ENCODE measurements around the gene COL9A3. TPM values are rescaled to one million over a fixed set of nuclear protein-coding genes. Genes with fewer than 3 reads are reported as not detected.

COL9A3 gene
- total RNA-seq, 1 donor from 2014 or later = 0.99 TPM

DNA sequence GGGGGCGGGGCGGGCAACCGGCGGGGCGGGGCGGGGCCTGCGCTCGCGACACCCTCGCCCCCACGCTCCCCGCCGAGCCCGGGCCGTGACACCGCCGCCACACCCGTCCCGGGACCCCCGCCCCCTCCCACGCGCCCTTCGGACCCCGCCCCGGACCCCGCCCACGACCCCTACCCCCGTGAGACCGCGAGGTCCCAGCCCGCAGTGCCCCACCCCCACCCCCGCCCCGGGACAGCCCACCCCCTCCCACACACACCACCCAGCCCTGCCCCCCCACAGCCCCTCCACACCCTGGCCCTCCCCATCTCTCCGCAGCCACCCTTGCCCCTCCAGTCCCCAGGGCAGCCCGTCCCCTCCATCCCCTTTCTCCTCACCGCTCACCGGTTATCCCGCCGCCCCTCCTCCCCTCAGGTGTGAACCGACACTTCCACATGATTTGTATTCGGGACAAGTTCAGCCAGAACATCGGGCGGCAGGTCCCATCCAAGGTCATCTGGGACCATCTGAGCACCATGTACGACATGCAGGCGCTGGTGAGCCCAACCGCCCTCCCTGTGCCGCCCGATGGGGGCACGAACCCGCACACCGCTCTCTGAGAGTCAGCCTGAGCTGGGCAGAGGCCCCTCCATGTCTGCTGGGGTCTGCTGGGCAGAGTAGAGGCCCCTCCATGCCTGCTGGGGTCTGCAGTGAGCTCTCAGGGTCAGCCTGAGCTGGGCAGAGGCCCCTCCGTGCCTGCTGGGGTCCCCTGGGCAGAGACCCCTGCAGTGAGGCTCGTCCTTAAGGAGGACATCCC lies 20.0 kb upstream of the COL9A3 start:
- DNase-seq (ENCODE audit: low read depth in 2 of 2) = no peak

GRCh38 chr20:62797671-62798532 lies 18.9 kb upstream of the COL9A3 start:
- no peak for DNase-seq (ENCODE audit: low read depth in 2 of 2)

DNA sequence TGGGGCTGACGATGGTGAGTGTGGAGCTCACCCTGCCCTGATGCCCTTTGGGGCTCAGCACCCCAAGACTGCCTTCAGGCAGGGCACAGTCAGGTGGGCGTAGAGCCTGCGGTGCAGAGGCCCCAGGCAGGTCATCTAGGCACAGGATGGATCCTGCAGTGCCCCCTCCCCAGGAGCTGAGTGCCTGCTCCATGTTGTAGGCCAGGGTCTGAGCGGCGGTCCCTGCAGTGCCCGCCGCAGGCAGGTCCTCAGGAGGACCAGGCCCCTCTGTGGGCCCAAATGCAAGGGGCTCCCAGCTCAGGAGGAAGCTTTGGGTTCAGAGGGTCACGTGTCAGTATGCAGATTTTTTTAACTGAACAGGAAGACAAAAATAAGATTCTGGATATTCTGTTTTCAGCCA lies 17.8 kb upstream of the COL9A3 start:
- no peak for DNase-seq (ENCODE audit: low read depth in 2 of 2)

- DNase-seq (ENCODE audit: low read depth in 2 of 2) = no peak
Observed at GRCh38 chr20:62799459-62799858, 17.4 kb upstream of the COL9A3 start.

DNA sequence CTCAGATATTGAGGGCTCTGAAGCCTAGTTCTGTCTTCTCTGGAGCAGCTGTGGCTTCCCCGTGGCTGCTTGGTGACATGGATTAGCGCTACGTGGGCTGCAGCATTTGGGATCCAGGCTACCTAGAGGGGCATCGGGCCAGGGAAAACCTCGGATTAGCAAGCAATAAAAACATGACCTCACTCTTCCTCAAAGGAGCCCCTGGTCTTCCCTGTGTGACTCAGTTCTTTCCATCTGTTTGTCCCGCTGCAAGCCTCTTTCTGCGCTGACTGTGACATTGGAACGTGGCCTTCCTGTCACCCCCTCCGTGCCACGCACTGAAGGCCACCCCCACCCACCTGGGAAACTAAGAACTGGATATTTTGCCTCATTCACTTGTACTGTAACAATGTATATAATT lies 17.0 kb upstream of the COL9A3 start:
- DNase-seq (ENCODE audit: low read depth in 2 of 2) = peak in 1 of 2 donors; percentile 29

DNA sequence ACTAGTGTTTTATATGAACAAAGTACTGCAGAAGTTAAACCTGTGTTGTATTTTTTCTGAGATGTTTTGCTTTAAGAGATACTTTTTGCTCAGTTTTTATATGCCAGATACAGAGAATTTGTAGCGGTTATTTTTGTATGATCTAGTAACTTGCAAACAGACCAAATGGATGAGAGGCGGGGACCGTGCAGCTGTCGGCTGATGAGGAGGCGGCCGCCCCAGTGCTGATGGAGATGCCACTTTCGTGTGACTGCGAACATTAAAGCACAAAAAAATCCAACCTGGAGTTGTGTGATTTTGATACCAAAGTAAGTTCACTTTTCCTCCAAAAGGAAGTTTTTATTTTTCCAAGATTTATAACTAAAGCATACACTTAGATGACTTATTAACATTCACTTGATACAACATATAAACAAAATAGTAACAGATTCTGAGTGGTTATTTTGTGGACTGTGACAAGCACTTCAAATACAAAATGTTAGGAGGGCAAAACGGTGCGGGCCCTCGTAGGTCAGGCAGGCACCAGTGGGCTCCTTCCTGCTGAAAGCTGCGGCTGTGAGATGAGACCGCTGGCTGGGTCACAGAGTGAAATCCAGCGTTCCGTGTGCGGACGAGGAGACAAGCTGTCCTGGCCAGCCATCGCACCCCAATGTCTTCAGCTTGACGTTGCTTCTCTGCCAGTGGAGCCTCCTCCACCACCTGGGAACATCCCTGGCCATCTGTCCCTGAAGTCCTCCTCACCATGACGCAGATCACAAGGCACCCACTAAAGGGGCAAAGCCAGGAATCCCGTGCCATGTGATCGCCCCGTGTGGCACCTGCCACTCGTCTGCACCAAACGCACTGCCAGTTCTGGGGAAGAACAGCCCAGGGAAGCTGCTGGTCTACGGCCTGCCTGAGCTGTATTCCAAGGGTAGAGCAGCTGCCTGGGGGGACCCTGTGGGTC lies 16.3 kb upstream of the COL9A3 start:
- DNase-seq (ENCODE audit: low read depth in 2 of 2) = no peak

DNA sequence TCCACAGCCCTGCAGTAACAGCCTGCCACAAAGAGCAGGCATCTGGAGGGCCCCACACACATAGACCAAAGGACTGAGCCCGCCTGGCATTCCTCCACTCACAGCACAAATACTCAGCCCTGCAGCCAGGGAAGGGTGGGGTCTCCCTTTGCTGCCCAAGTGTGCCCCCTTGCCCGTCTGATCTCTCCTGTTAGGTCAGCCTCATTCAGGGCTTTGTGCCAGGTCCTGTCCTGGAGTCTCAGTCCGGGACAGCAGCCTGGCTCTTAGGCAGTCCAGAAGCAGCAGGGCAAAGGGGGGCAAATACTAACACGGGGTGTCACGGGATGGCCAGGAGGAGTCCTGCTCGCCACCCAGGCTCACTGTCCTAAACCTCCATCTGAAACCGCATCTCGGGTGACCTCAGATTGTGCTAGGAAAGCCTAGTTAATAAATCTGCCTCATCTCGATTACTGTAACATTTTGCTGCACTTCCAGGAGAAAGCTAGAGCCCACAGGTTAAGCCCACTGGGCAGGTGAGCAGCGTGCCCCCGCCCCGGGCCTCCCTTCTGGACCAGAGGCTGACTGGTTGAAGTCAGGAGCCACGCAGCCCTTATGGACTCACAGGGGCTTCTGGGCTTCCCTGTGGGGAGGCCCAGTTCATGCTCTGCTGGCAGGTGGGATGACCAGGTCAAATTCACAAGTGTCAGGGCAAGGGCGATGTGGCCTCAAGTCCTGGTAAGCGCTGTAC lies 15.4 kb upstream of the COL9A3 start:
- DNase-seq (ENCODE audit: low read depth in 2 of 2) = no peak

DNA sequence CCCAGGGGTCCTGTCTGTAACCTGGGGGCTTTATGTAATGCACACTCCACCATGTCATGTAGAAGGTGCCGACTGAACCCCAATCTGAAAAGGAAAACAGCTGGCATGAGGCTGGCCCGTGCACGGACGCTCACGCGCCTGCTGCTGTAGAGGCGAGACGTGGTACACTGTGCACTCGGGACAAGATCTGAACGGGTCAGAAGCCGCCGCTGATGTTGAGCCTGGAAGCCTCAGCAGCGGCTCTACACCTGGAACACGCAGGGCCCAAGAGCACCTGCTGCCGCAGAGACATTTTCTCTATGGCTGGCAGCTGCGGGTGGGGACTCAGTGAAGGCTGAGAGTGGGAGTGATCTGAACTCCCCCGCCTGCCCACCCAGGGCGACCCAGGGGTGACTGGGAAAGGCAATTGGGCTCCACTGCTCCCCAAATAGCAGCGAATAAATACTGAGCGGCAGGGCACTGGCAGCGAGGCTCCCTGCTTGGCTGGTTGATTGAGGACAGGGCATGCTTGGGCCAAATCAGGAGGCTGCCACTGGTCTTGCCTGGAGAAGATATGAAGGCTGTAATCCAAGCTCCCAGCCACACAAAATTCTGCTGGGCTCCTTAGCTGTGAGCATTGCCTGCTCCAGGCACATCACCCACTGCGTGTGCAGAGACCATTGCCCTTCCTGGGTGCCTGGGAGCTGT lies 14.7 kb upstream of the COL9A3 start:
- no peak for DNase-seq (ENCODE audit: low read depth in 2 of 2)

DNA sequence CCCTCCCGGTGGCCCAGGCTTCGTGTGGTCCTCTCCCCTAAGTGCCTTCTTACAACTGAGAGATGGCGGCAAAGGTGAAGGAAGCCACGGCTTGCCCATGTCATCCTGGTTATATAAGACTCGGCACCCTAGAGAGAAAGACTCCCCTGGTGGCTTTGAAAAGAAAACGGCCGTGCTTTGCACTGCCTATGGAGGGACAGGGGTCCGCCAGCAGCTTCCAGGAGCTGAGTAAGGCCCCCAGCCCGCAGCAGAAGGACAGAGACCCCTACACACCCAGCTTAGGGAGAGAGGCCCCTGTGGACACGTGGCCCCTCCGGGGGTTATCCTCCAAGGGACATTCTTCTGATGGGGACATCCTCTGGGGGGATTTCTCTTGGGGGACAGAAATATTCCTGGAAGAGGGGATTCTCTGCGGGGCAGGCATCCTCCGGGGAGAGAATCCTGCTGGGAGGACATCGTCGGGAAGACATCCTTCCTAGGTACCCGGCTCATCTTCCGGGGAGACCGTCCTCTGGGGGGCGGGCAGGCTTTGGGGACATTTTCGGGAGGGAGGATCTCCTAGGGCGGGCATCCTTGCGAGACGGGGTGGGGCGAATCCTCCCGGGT lies 12.7 kb upstream of the COL9A3 start:
- no peak for DNase-seq (ENCODE audit: low read depth in 2 of 2)

- peak; percentile 67 to 76 for DNase-seq (ENCODE audit: low read depth in 2 of 2)
Observed at GRCh38 chr20:62804627-62805154, 12.2 kb upstream of the COL9A3 start, which contains the start of gene OGFR. Gene OGFR (plus strand): TSS chr20:62804835. CDS start chr20:62804860, 25 bp downstream.

DNA sequence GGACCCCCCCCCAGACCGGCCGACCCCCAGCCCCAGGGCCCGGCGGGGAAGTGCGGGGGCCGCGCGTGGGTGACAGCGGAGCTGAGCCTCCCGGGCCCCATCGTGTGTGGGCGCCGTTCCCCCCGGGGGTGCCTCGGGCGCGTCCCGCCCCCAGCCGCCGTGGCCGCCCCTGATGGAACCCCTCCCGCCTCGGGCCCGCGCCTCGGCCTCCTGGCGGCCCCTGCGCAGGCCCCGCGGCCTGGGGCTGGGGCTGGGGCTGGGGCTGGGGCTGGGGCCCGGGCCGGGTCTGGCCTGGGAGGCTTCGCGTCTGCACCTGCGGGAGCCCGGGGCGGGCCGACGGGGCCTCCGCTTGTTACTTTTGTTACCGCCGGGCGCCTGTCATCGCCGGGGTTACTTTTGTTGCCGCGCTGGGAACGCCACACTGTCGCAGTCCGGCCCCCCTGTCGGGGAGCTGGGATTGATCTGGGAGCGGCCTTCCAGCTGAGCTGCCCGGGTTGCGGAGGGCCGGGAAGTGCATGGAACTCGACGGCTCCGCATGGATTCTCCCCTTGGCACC lies 11.6 kb upstream of the COL9A3 start:
- DNase-seq (ENCODE audit: low read depth in 2 of 2) = peak; percentile 37 to 46

DNA sequence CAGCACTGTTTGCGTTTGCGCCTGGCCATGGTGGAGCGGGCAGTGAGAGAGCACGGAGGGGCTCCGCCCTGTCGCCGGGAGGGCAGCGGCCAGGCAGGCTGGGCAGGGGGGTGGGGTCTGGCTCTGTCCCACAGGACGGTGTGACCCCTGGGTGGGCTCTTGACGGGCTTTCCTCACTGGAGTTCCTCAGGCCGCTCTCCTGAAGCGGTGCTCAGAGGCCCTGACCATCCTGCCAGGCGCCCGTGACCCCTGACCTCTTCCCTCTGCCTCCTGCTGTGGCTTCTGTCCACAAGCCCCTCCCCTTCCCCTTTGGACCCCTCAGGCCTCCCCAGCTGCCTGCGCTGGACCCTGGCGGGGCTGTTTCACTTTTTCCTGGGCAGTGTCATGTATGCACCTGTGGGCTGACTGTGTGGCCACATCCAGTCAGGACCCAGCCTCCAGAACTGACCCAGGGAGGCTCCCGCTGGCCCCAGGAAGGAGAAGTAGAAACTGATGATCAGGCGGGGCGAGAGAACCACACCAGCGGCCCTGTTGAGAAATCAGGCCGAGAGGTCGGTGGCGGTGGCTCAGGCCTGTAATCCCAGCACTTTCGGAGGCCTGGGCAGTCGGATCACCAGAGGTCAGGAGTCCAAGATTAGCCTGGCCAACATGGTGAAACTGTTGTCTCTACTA lies 11.0 kb upstream of the COL9A3 start:
- DNase-seq (ENCODE audit: low read depth in 2 of 2) = peak in 1 of 2 donors; percentile 38

- no peak for DNase-seq (ENCODE audit: low read depth in 2 of 2)
Observed at GRCh38 chr20:62806383-62807050, 10.3 kb upstream of the COL9A3 start.

DNA sequence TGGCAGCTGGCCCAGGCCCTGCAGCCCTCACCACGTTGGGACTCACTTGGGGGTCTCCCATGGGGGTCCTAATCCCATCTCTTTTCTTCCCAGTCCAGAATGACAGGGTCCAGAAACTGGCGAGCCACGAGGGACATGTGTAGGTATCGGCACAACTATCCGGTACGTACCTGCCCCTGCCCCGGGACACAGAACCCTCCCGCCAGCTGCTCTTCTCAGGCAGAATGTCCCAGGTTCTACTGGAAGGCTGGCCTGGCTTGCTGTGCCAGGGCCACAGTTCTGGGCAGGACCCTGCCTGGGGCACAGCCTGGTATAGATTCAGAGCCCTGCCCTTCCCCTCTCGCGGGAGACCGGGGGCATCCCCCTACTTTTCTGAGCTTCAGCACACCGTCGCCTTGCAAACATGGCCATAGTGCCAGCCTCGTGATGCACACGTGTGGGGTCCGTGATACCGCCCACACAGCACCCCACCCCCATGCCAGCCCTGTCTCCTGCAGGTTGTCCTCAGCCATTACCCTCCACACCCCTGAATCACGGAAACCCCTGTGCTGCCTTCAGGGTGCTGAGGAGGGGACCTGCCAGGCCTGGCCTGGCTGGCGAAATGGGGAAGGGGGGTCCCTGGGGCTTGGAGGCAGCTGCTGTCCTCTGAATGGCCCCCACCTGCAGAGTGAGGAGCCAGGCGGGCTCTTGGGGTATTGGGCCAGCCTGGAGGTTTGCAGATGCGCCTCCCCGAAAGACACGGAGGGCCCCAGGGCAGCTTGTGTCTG lies 9.2 kb upstream of the COL9A3 start:
- DNase-seq (ENCODE audit: low read depth in 2 of 2) = no peak

- peak; percentile 55 to 71 for DNase-seq (ENCODE audit: low read depth in 2 of 2)
Observed at GRCh38 chr20:62808211-62808865, 8.5 kb upstream of the COL9A3 start.

- DNase-seq (ENCODE audit: low read depth in 2 of 2) = no peak
Observed at GRCh38 chr20:62809530-62810428, 7.1 kb upstream of the COL9A3 start.

Data from lung microvascular endothelial cell (primary cell).